GM23338 (cell line): Measurements from ENCODE around the gene DOCK10. TPM values are rescaled to one million over a fixed set of nuclear protein-coding genes. Genes with fewer than 3 reads are reported as not detected.

Experiments used
- ATAC-seq: fragments of 200-7000 bp; cut with Tn5 transposase; 3 replicates; pipeline ENCODE4 v1.9.1; 2020
- DNase-seq: peaks from one replicate; pipeline ENCODE4 v3.0.0-alpha.2; 2015; ENCODE audit warnings: low spot score
- H2AFZ ChIP-seq: fragments of 200-600 bp; sonication (generic); 2 replicates; pipeline ENCODE4 v1.8.0; 2016; ENCODE audit warnings: antibody characterized with exemption, mild to moderate bottlenecking, moderate library complexity
- H3F3A ChIP-seq: fragments of 200-600 bp; sonication (generic); replicated peaks from 2 replicates; pipeline ENCODE4 v1.8.0; 2017; ENCODE audit warnings: antibody characterized with exemption, mixed run types, low read depth
- H3K27ac ChIP-seq: fragments of 200-600 bp; sonication (generic); 2 replicates; pipeline ENCODE4 v1.6.1; 2016; ENCODE audit warnings: low read depth
- H3K27me3 ChIP-seq: fragments of 200-600 bp; sonication (generic); 2 replicates; pipeline ENCODE4 v1.8.0; 2016; ENCODE audit warnings: mild to moderate bottlenecking, mixed run types, moderate library complexity; ENCODE audit not compliant: insufficient read depth
- H3K36me3 ChIP-seq: fragments of 200-600 bp; sonication (generic); 2 replicates; pipeline ENCODE4 v1.8.0; 2016; ENCODE audit warnings: mild to moderate bottlenecking; ENCODE audit not compliant: insufficient read depth
- H3K4me1 ChIP-seq: fragments of 200-600 bp; sonication (generic); 2 replicates; pipeline ENCODE4 v1.8.0; 2016; ENCODE audit warnings: mild to moderate bottlenecking, moderate library complexity; ENCODE audit not compliant: insufficient read depth
- H3K4me2 ChIP-seq: fragments of 200-600 bp; sonication (generic); 2 replicates; pipeline ENCODE4 v1.7.1; 2017; ENCODE audit warnings: mixed run types
- H3K4me3 ChIP-seq: fragments of 200-600 bp; sonication (generic); 2 replicates; pipeline ENCODE4 v1.6.1; 2016; ENCODE audit warnings: mixed run types
- H3K79me2 ChIP-seq: fragments of 200-600 bp; sonication (generic); replicated peaks from 2 replicates; pipeline ENCODE4 v1.8.0; 2017; ENCODE audit warnings: mild to moderate bottlenecking; ENCODE audit not compliant: insufficient read depth
- H3K9me2 ChIP-seq: fragments of 200-600 bp; sonication (generic); 2 replicates; pipeline ENCODE4 v1.8.0; 2017; ENCODE audit not compliant: insufficient read depth
- H4K20me1 ChIP-seq: fragments of 200-600 bp; sonication (generic); replicated peaks from 2 replicates; pipeline ENCODE4 v1.8.0; 2017; ENCODE audit warnings: mild to moderate bottlenecking; ENCODE audit not compliant: insufficient read depth
- H3K27ac Mint-ChIP-seq: 2 replicates; pipeline ENCODE4 v1.8.0; 2020; ENCODE audit warnings: inconsistent platforms, mild to moderate bottlenecking, moderate library complexity, mixed read lengths
- H3K27me3 Mint-ChIP-seq: 3 replicates; pipeline ENCODE4 v1.8.0; 2022; ENCODE audit warnings: low read depth, mild to moderate bottlenecking, moderate library complexity, mixed read lengths, inconsistent platforms; ENCODE audit not compliant: insufficient read depth, poor library complexity
- H3K36me3 Mint-ChIP-seq: 3 replicates; pipeline ENCODE4 v1.8.0; 2021; ENCODE audit warnings: low read depth, mild to moderate bottlenecking, inconsistent platforms, moderate library complexity, mixed read lengths
- H3K4me1 Mint-ChIP-seq: 3 replicates; pipeline ENCODE4 v1.8.0; 2020; ENCODE audit warnings: mild to moderate bottlenecking, inconsistent platforms, mixed read lengths
- H3K4me3 Mint-ChIP-seq: 3 replicates; pipeline ENCODE4 v1.8.0; 2021; ENCODE audit warnings: moderate library complexity, mild to moderate bottlenecking, inconsistent platforms, mixed read lengths
- H3K9me3 Mint-ChIP-seq: 3 replicates; pipeline ENCODE4 v1.8.0; 2020; ENCODE audit warnings: moderate library complexity, mild to moderate bottlenecking, inconsistent platforms, mixed read lengths
- CREB1 ChIP-seq: fragments of 250-450 bp; sonication (Bioruptor Pico); IDR thresholded peaks from 2 replicates; pipeline ENCODE4 v1.5.0; 2020; ENCODE audit warnings: low read depth, mild to moderate bottlenecking, moderate library complexity
- EZH2 ChIP-seq: fragments of 200-600 bp; sonication (generic); IDR thresholded peaks from one replicate; pipeline ENCODE4 v1.8.0; 2017; ENCODE audit warnings: antibody characterized with exemption, mild to moderate bottlenecking, low read depth; ENCODE audit not compliant: unreplicated experiment
- EZH2phosphoT487 ChIP-seq: fragments of 200-600 bp; sonication (generic); IDR thresholded peaks from one replicate; pipeline ENCODE4 v1.8.1; 2018; ENCODE audit warnings: antibody characterized with exemption; ENCODE audit not compliant: unreplicated experiment
- JUNB ChIP-seq: IDR thresholded peaks from one replicate; pipeline ENCODE4 v1.6.1; 2016; ENCODE audit warnings: antibody characterized with exemption; ENCODE audit not compliant: unreplicated experiment
- NANOG ChIP-seq: IDR thresholded peaks from 2 replicates; pipeline ENCODE4 v1.6.1; 2016; ENCODE audit warnings: antibody characterized with exemption, borderline replicate concordance
- POLR2AphosphoS5 ChIP-seq: IDR thresholded peaks from 2 replicates; pipeline ENCODE4 v1.6.1; 2016; ENCODE audit warnings: antibody characterized with exemption, low read depth
- STAT1 ChIP-seq: IDR thresholded peaks from one replicate; pipeline ENCODE4 v1.6.1; 2016; ENCODE audit warnings: antibody characterized with exemption; ENCODE audit not compliant: unreplicated experiment
- ZNF114 ChIP-seq: fragments of 250-450 bp; sonication (Bioruptor Pico); IDR thresholded peaks from 2 replicates; pipeline ENCODE4 v1.5.0; 2020; ENCODE audit warnings: mild to moderate bottlenecking, moderate library complexity
- ZNF331 ChIP-seq: fragments of 250-450 bp; sonication (Bioruptor Pico); IDR thresholded peaks from 2 replicates; pipeline ENCODE4 v1.5.0; 2020; ENCODE audit warnings: low read depth, mild to moderate bottlenecking, moderate library complexity
- polyA plus RNA-seq: library from polyadenylated mRNA; unstranded; fragments of >200 nt; fragmentation: Nextera tagmentation; extraction: Ambion mirVana; gene quantifications from 2 replicates; pipeline ENCODE4 v1.2.1, GENCODE V29; 2016
- total RNA-seq: library from RNA; depleted of rRNA; stranded (reverse); fragments of >200 nt; shearing (Covaris generic); gene quantifications from 2 replicates; pipeline ENCODE4 v1.2.3, GENCODE V29; 2014
- TF ChIP-seq, protein P1 (sequence below): IDR thresholded peaks from one replicate; pipeline ENCODE4 v1.6.1; 2018; ENCODE audit warnings: antibody characterized with exemption; ENCODE audit not compliant: unreplicated experiment
- TF ChIP-seq, protein P2 (sequence below), 2 experiments: fragments of 200-600 bp in 1 of 2; sonication (generic) in 1 of 2; conservative IDR thresholded peaks; 2 replicates each; pipeline versions ENCODE4 v1.5.1 to v1.6.1; 2016 to 2017; ENCODE audit warnings: antibody characterized with exemption in 2 of 2, low read depth in 2 of 2, mild to moderate bottlenecking in 2 of 2, moderate library complexity in 1 of 2
- TF ChIP-seq, protein P3 (sequence below): IDR thresholded peaks from 2 replicates; pipeline ENCODE4 v1.6.1; 2016; ENCODE audit warnings: antibody characterized with exemption

DOCK10 gene
- total and polyA plus RNA-seq, 2 experiments from 2014 or later = 1.0 to 1.7 TPM

DNA sequence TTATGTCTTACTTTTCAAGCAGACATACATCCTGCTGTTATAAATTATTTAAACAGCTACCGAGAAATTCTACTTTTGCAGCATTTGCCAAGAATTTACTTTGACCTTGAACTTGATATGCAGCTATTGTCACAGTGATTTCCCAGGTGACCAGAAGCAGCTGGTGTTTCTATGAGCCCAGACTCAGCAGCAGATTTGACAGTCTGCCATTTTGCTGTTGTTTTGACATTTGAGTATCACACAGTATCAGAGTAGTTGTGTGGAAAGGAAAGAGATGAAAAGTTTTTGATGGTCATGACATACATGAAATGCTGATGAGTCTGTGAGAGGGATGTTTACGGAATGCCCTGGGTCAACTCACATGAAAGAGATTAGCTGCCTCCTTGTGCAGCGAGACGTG is 319.5 kb downstream of the DOCK10 start (continued):
- TF ChIP-seq, protein P1, sequence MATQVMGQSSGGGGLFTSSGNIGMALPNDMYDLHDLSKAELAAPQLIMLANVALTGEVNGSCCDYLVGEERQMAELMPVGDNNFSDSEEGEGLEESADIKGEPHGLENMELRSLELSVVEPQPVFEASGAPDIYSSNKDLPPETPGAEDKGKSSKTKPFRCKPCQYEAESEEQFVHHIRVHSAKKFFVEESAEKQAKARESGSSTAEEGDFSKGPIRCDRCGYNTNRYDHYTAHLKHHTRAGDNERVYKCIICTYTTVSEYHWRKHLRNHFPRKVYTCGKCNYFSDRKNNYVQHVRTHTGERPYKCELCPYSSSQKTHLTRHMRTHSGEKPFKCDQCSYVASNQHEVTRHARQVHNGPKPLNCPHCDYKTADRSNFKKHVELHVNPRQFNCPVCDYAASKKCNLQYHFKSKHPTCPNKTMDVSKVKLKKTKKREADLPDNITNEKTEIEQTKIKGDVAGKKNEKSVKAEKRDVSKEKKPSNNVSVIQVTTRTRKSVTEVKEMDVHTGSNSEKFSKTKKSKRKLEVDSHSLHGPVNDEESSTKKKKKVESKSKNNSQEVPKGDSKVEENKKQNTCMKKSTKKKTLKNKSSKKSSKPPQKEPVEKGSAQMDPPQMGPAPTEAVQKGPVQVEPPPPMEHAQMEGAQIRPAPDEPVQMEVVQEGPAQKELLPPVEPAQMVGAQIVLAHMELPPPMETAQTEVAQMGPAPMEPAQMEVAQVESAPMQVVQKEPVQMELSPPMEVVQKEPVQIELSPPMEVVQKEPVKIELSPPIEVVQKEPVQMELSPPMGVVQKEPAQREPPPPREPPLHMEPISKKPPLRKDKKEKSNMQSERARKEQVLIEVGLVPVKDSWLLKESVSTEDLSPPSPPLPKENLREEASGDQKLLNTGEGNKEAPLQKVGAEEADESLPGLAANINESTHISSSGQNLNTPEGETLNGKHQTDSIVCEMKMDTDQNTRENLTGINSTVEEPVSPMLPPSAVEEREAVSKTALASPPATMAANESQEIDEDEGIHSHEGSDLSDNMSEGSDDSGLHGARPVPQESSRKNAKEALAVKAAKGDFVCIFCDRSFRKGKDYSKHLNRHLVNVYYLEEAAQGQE = no peak
- TF ChIP-seq, protein P2, sequence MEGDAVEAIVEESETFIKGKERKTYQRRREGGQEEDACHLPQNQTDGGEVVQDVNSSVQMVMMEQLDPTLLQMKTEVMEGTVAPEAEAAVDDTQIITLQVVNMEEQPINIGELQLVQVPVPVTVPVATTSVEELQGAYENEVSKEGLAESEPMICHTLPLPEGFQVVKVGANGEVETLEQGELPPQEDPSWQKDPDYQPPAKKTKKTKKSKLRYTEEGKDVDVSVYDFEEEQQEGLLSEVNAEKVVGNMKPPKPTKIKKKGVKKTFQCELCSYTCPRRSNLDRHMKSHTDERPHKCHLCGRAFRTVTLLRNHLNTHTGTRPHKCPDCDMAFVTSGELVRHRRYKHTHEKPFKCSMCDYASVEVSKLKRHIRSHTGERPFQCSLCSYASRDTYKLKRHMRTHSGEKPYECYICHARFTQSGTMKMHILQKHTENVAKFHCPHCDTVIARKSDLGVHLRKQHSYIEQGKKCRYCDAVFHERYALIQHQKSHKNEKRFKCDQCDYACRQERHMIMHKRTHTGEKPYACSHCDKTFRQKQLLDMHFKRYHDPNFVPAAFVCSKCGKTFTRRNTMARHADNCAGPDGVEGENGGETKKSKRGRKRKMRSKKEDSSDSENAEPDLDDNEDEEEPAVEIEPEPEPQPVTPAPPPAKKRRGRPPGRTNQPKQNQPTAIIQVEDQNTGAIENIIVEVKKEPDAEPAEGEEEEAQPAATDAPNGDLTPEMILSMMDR (conservative IDR thresholded peaks at IDR 0.05; ENCODE audit: low read depth in 2 of 2) = no peak
- TF ChIP-seq CREB1 (CRISPR knock-in tag) = no peak
- no peak for TF ChIP-seq POLR2AphosphoS5
- no peak for TF ChIP-seq EZH2
- no peak for TF ChIP-seq ZNF331 (CRISPR knock-in tag)
- TF ChIP-seq, protein P3, sequence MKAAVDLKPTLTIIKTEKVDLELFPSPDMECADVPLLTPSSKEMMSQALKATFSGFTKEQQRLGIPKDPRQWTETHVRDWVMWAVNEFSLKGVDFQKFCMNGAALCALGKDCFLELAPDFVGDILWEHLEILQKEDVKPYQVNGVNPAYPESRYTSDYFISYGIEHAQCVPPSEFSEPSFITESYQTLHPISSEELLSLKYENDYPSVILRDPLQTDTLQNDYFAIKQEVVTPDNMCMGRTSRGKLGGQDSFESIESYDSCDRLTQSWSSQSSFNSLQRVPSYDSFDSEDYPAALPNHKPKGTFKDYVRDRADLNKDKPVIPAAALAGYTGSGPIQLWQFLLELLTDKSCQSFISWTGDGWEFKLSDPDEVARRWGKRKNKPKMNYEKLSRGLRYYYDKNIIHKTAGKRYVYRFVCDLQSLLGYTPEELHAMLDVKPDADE = no peak
- TF ChIP-seq ZNF114 = no peak
- TF ChIP-seq NANOG = no peak

DNA sequence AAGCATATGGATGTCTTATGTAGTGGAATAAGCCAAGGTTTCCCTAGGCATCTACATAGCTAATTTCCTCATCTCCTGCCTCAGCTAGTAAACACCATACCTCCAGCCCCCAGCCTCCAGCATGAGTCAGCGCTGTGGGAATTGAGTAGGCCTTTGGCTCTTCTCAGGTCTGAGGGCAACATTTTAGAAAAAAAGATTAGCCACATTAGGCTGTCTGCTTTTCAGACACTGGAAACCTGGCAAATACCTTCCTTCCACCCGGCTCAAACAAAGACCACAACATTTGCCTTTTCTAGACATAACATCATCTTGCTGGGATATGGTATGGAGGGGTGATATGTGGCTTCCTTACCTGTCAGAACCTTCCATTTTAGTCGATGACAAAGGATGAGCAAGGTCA is 320.0 kb downstream of the DOCK10 start:
- no peaks in the 10 kb centered on the region for H4K20me1 ChIP-seq
- H3F3A ChIP-seq = no peaks in the 10 kb centered on the region
- H3K36me3 ChIP-seq = no peaks in the 10 kb centered on the region
- peaks cover 6% of the 10 kb centered on the region; the same call in 1 of the 3 replicates for H3K9me3 Mint-ChIP-seq
- H3K4me2 ChIP-seq = no peak overlapping the region
- H3K4me1 Mint-ChIP-seq = no peaks in the 10 kb centered on the region
- no peaks in the 10 kb centered on the region for H3K27me3 Mint-ChIP-seq
- H3K4me1 ChIP-seq = no peaks in the 10 kb centered on the region
- no peak overlapping the region for H3K4me3 ChIP-seq
- H3K27ac ChIP-seq = no peak overlapping the region
- H3K4me3 Mint-ChIP-seq = no peak overlapping the region
- 0 out of 3 replicates have a peak, but pooled peaks cover 2% of the 10 kb centered on the region for H3K36me3 Mint-ChIP-seq
- ATAC-seq (no peak), DNase-seq (no peak)
- H3K9me2 ChIP-seq = 0 out of 2 replicates have a peak, but pooled peaks cover 5% of the 10 kb centered on the region
- no peak overlapping the region for H2AFZ ChIP-seq
- no peak overlapping the region for H3K27ac Mint-ChIP-seq
- H3K79me2 ChIP-seq = no peaks in the 10 kb centered on the region
- H3K27me3 ChIP-seq = no peaks in the 10 kb centered on the region
- TF ChIP-seq, protein P3 = no peak
- TF ChIP-seq EZH2phosphoT487 (no peak), EZH2 (no peak), CREB1 (CRISPR knock-in tag) (no peak), POLR2AphosphoS5 (no peak), ZNF331 (CRISPR knock-in tag) (no peak), NANOG (no peak), ZNF114 (no peak), JUNB (no peak), STAT1 (no peak)
- TF ChIP-seq, protein P1 = no peak
